Gastroesophageal sphincter (tissue), 3 donors: ENCODE data around the gene OFD1.

Experiments
- CTCF ChIP-seq, 4 experiments: fragments of 200-600 bp in 2 of 4; fragments of 450-650 bp in 2 of 4; sonication (generic) in 1 of 4; IDR thresholded peaks; one replicate each; pipeline ENCODE4 v1.5.1; 2017 to 2019; ENCODE audit warnings: antibody characterized with exemption in 4 of 4, mild to moderate bottlenecking in 2 of 4, moderate library complexity in 2 of 4
- EP300 ChIP-seq: sonication (generic); formaldehyde crosslinking; IDR thresholded peaks from one replicate; pipeline ENCODE4 v1.6.1; 2017; ENCODE audit warnings: antibody characterized with exemption, mild to moderate bottlenecking
- POLR2A ChIP-seq, 2 donors: fragments of 450-650 bp; IDR thresholded peaks; one replicate each; pipeline ENCODE4 v1.6.1; 2017; ENCODE audit warnings: antibody characterized with exemption in 2 of 2, mild to moderate bottlenecking in 2 of 2, moderate library complexity in 1 of 2
- POLR2AphosphoS5 ChIP-seq: sonication (generic); formaldehyde crosslinking; IDR thresholded peaks from one replicate; pipeline ENCODE4 v1.6.1; 2017; ENCODE audit warnings: antibody characterized with exemption

GRCh38 chrX:13808865-13809264, 74.3 kb downstream of the OFD1 start:
- TF ChIP-seq CTCF (IDR thresholded peaks at IDR 0.05) (no peak), POLR2AphosphoS5 (no peak), POLR2A (IDR thresholded peaks at IDR 0.05) (no peak), EP300 (no peak)
